ENCODE measurements around the gene SH3TC1. TPM values are rescaled to one million over a fixed set of nuclear protein-coding genes. Genes with fewer than 3 reads are reported as not detected.

SH3TC1 gene
- total and polyA plus RNA-seq, 2 of the 13 experiments (the other 11 are each of a cell fraction or from before 2014, with no cell fraction given): 14.9 to 21.8 TPM

DNA sequence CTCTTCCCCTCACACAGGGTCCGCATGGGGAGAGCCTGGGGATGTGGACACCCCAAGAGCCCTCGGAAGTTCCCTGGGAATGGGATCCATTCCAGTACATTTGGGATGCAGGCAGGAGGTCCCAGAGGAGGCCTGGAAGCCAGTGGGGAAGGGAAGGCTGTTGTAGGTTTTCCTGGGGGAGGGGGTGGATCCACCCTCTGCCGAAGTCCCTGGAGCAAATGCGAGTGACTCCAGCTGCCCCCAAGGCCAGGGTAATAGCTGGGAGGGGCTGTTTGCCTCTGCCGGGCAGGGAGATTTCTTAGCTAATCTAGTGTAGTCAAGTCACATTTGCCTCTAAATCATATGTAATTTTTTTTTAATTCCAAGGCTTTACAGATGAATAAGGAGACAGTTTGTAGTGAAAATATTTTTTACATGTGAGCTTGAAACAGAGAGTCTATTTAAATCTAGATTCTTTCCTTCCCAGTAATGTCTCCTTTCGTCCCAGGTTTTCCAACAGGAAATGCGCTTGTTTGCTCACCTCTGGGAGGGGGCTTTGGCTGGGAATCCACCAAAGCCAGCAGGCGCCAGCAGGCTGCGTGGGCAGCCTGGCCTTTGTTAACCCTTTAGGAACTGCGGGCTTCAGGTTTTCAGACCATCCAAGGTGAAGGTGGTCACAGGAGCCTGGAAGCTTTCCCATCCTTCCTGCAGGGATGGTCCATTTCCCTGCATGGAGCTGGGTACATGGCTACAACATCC lies 26.8 kb downstream of the SH3TC1 start (continued):
- TF ChIP-seq ASH2L (IDR thresholded peaks at IDR 0.05; ENCODE audit: insufficient read length, low read depth, low read length): peak; percentile 34
- TF ChIP-seq FOXA3 (CRISPR knock-in tag; IDR thresholded peaks at IDR 0.05): peak; percentile 60
- peak; percentile 53; the same call in 1 of the 2 replicates for TF ChIP-seq HDAC2 (CRISPR knock-in tag; IDR thresholded peaks at IDR 0.05)
- peak in 1 of 2 experiments; percentile 68; a peak in 1 of 4 replicates for TF ChIP-seq EP300 (IDR thresholded peaks at IDR 0.05; ENCODE audit: low read depth in 2 of 2, low read length in 2 of 2)
- peak; percentile 32; the same call in 1 of the 2 replicates for TF ChIP-seq EP300 (CRISPR knock-in tag; IDR thresholded peaks at IDR 0.05; ENCODE audit: borderline replicate concordance)
- peak; percentile 55 for TF ChIP-seq XRCC5 (optimal IDR thresholded peaks at IDR 0.05; ENCODE audit: low read length)
- TF ChIP-seq ZNF740 (CRISPR knock-in tag; IDR thresholded peaks at IDR 0.05): 0 out of 2 replicates have a peak, but pooled peaks have one; percentile 21
- peak; percentile 32; the same call in 1 of the 2 replicates for TF ChIP-seq MLX (CRISPR knock-in tag; IDR thresholded peaks at IDR 0.05)
- peak; percentile 42; the same call in 1 of the 2 replicates for TF ChIP-seq MED1 (CRISPR knock-in tag; IDR thresholded peaks at IDR 0.05)
- no peak for TF ChIP-seq TGIF2 (CRISPR knock-in tag; IDR thresholded peaks at IDR 0.05)
- TF ChIP-seq POGK (CRISPR knock-in tag; conservative IDR thresholded peaks at IDR 0.05): 0 out of 2 replicates have a peak, but pooled peaks have one; percentile 55
- peak; percentile 31; the same call in 1 of the 2 replicates for TF ChIP-seq ERF (CRISPR knock-in tag; IDR thresholded peaks at IDR 0.05)
- TF ChIP-seq, protein P1, sequence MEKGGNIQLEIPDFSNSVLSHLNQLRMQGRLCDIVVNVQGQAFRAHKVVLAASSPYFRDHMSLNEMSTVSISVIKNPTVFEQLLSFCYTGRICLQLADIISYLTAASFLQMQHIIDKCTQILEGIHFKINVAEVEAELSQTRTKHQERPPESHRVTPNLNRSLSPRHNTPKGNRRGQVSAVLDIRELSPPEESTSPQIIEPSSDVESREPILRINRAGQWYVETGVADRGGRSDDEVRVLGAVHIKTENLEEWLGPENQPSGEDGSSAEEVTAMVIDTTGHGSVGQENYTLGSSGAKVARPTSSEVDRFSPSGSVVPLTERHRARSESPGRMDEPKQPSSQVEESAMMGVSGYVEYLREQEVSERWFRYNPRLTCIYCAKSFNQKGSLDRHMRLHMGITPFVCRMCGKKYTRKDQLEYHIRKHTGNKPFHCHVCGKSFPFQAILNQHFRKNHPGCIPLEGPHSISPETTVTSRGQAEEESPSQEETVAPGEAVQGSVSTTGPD (CRISPR knock-in tag; IDR thresholded peaks at IDR 0.05): peak; percentile 83
- TF ChIP-seq SAP130 (CRISPR knock-in tag; IDR thresholded peaks at IDR 0.05; ENCODE audit: low read depth): peak; percentile 52
- TF ChIP-seq ELF1 (CRISPR knock-in tag; IDR thresholded peaks at IDR 0.05): peak; percentile 39; the same call in 1 of the 2 replicates
- TF ChIP-seq ATAD3A (CRISPR knock-in tag; IDR thresholded peaks at IDR 0.05): no peak
- peak; percentile 28; the same call in 1 of the 2 replicates for TF ChIP-seq ZFY (CRISPR knock-in tag; IDR thresholded peaks at IDR 0.05)
- peak; percentile 99 for TF ChIP-seq ZNF652 (CRISPR knock-in tag; IDR thresholded peaks at IDR 0.05; ENCODE audit: borderline replicate concordance, low read depth)
- TF ChIP-seq PREB (CRISPR knock-in tag; IDR thresholded peaks at IDR 0.05): no peak
- TF ChIP-seq ZNF441 (CRISPR knock-in tag; IDR thresholded peaks at IDR 0.05; ENCODE audit: borderline replicate concordance): 0 out of 2 replicates have a peak, but pooled peaks have one; percentile 12
- peak; percentile 33; the same call in 1 of the 2 replicates for TF ChIP-seq PHF21A (CRISPR knock-in tag; IDR thresholded peaks at IDR 0.05)
- no peak for TF ChIP-seq TCF12 (IDR thresholded peaks at IDR 0.05)
- 0 out of 2 replicates have a peak, but pooled peaks have one; percentile 38 for TF ChIP-seq TCF12 (CRISPR knock-in tag; IDR thresholded peaks at IDR 0.05)

Data from HepG2 (cell line).